Activated CD4-positive, CD25-positive, alpha-beta regulatory T cell treated with anti-CD3 and anti-CD28 coated beads, Interleukin-2, amount 50 U/mL, for 16 hours (primary cell): ENCODE measurements around the gene PCDHGA5.
"Not testable (repeated sequence)": the region's sequence is repeated elsewhere in the genome, so short reads cannot be mapped to it uniquely, and the experiment has no call there.

ENCODE experiments used
- DNase-seq: peaks from one replicate; pipeline ENCODE4 v3.0.0-alpha.2; 2020; ENCODE audit warnings: low read depth, low spot score

Gene PCDHGA5

DNA sequence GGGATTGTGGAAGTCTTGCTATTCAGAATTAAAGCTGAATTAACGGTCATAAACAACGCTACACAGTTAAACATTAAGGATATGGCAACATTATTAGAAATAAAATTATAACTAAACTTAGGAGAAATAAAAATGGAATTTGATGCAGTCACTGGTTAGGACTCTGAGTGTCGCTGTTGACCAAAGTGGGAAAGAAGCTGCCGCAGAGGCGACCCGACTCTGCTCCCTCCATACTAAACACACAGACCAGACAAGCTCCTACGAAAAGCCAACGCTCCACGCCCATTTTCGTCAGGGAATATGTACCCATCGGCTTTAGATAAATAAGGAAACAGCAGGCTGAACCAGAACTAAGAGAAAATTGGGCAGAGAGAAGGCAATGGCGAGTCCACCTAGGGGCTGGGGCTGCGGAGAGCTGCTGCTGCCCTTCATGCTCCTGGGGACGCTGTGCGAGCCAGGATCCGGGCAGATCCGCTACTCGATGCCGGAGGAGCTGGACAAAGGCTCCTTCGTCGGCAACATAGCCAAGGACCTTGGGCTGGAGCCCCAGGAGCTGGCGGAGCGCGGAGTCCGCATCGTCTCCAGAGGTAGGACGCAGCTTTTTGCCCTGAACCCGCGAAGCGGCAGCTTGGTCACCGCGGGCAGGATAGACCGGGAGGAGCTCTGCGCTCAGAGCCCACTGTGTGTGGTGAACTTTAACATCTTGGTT, at the start of gene PCDHGA5:
TSS of gene PCDHGA5 (plus strand) at position 211 of the 709 bp plus-strand sequence. CDS start at position 380, 169 bp downstream.
- no peak for DNase-seq

DNA sequence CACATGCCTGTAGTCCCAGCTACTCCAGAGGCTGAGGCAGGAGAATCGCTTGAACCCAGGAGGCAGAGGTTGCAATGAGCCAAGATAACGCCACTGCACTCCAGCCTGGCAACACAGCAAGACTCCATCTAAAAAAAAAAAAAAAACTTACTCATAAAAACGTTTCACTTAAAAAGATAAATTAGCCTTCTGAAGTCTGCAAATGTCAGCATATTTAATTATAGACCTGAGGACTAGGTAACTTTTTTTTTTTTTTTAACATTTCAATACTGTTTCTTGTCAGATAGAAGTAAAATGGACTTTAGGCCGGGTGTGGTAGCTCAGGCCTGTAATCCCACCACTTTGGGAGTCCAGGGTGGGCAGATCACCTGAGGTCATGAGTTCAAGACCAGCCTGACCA, 47.0 kb upstream of the PCDHGA5 start:
- not testable (repeated sequence) for DNase-seq

DNA sequence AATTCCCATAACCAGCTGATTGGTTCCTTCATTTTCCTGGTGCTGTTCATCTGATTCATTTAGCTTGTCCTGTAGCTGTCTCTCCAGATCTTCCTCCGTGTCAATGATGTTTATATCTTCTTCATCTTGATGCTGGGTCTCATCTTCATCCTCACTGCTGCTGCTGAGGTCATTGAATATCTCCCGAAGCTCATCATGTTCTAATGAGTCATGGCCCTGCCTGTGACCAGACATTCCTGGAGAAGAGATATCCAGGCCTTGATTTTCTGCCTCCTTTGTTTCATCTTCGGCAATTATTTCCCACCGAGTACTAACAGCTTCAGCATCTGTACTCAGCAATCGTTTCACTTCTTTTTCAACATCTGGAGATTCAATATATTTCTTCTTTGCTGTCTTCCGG, 44.8 kb upstream of the PCDHGA5 start:
- DNase-seq, result no peak

DNA sequence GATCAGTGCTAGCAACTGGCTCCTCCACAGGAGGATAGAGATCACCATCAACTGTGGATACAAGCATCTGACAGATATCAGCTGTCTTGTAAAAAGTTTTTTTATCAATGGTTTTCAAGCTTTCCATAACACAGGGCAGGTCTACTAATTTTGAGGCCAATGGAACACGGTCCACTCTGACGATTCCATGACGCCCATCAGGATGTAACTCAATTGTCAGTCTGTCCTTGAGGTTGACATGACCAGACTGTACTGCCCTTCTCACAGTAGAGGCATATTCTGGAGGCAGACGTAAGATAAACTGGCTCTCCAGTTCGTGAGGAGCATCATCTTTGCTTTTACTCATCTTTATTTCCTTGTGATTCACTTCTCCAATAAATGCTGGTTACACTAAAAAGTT, 44.3 kb upstream of the PCDHGA5 start:
- no peak for DNase-seq

DNA sequence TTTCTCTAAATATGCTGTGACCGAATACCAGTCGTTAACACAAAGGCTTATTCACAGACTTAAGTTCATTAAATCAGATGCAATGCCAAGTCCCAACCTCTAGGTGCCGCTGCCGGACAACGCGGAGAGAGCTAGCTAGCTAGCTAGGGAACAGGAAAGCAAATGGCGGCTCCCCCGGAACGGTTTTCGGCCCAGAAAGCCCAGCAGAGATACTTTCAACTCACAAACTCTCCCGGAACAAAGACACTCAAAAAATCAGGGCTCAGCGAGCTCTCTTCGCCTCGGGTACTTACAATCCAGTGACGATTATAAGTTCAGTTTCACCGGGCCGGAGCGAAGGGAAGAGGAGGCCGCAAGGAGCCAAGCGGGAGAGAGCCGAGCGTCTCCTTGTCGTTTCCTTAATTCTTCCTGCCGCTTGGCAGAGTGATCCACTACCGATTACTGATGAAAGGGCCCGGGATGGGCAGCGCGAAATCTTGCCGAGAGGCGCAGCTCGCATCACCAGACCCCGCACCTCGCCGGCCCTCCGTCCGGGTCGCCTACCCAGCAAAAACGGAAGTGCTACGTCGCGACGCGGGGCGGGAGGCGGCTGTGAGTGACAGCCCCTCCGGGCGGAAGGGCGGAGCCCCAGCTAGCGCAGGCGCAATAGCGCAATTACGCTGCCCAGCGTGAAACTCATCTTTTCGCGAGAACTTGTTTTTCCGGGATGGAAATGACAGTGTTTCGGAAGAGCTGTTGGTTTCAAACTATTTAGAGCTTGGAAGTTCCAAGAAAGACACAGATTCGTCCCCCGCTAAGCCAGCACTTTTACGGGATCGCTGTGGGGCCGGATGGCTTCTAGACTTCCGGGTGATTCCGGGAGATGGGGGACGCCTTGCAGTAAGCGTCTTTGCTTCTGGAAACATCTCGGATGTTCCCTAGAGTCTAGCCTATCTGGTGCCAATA, 43.5 kb upstream of the PCDHGA5 start, which contains the start of gene TAF7:
TSS of gene TAF7 (minus strand) at position 560 of the 945 bp plus-strand sequence. CDS start 740 bp downstream, outside the sequence.
- peak; percentile 85 for DNase-seq

DNA sequence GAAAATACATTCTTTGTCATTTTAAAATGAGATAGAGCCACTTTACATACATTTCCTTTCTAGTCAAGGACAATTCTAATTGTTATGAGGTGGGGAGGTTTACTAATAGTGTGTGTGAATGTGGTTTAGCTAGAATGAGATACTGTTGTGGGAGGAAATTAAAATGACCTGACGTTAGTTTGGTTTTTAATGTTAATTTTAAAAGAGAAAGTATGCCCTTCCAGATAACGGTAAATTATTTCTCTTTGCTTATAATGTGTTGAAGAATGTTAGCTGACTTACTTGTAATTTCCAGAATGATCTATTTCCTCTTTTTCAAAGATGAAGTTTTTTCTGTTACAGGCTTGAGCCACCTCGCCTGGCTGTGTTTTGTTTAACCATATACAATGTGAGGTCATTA, 41.7 kb upstream of the PCDHGA5 start:
- no peak for DNase-seq

DNA sequence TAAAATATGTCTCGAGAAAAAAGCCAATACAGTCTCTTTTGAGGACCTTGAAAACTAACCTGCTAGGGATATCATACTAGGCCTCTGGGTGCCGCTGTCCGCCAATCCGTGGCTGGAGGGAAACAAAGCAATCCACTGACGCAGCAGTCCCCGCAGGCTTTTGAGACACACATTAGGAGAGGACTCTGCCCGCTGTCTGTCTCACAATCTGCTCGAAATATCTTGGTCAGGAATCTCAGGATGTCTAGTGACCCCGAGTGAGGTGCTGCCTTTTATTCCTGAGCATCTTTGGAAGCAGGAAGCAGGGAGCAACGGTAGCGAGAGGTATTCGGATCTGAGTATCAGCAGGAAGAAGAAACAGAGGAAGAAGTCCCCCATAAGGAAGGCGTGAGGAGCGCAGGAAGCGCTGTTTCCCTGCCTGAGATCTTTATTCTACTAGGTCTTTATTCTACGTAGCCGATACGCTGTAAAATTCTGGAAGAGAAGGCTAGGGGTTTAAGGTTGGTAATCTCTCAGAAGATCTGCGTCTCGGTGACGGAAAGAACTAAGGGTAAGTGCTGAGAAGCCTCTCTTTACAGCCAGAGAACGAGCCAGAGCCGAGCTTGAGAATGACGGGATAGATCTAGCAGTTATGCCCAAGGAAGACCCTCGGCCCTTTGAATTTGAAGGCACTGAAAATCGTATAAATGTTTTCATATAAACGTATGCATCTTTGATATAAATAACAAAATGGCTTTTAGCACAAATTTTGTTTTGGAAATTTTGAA, 37.7 kb upstream of the PCDHGA5 start:
- peak; percentile 34 for DNase-seq

DNA sequence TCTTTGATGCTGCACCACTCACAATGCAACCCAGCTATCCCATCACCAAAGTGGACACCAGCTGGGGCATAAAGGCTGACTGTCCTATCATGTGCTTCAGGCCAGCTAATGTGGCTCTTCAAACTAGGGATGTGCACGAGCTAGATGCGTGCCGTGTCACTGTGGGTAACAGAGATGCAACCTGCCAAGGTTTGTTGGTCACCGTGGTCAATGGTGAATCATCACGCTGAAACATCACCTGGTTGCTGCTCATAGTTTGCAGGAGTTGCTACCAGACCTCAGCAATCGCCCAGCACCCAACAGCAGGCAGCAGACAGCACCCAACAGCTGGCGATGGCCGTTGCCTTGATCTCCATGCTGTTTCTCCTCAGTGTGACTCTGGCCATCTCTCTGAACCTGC, 35.7 kb upstream of the PCDHGA5 start:
- DNase-seq, result no peak

DNA sequence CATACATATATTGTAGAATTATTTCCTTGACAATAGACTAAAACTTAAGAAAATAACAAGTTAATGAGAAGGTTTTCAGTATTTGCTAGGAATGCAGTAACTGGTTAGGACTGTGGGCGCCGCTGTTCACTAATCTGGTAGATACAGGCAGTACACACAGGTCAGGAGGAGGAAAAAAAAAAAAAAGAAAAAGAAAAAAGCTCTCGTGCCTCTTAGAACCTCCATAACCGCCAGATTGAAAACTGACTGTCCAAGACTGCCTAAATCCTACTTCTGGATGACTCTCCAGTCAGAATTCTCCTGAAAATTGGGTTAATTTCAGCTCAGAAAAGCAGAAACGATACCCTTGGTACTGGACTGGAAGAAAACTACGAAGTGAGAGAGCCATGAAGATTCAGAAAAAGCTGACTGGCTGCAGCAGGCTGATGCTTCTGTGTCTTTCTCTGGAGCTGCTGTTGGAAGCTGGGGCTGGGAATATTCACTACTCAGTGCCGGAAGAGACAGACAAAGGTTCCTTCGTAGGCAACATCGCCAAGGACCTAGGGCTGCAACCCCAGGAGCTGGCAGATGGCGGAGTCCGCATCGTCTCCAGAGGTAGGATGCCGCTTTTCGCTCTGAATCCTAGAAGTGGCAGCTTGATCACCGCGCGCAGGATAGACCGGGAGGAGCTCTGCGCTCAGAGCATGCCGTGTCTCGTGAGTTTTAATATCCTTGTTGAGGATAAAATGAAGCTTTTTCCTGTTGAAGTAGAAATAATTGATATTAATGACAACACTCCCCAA, 33.5 kb upstream of the PCDHGA5 start, which contains the start of gene PCDHGA1:
TSS of gene PCDHGA1 (plus strand) at position 216 of the 782 bp plus-strand sequence.
- DNase-seq, result no peak

DNA sequence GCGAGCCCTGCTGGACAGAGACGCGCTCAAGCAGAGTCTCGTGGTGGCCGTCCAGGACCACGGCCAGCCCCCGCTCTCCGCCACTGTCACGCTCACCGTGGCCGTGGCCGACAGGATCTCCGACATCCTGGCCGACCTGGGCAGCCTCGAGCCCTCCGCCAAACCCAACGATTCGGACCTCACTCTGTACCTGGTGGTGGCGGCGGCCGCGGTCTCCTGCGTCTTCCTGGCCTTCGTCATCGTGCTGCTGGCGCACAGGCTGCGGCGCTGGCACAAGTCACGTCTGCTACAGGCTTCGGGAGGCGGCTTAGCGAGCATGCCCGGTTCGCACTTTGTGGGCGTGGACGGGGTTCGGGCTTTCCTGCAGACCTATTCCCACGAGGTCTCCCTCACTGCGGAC, 31.4 kb upstream of the PCDHGA5 start:
- not testable (repeated sequence) for DNase-seq

DNA sequence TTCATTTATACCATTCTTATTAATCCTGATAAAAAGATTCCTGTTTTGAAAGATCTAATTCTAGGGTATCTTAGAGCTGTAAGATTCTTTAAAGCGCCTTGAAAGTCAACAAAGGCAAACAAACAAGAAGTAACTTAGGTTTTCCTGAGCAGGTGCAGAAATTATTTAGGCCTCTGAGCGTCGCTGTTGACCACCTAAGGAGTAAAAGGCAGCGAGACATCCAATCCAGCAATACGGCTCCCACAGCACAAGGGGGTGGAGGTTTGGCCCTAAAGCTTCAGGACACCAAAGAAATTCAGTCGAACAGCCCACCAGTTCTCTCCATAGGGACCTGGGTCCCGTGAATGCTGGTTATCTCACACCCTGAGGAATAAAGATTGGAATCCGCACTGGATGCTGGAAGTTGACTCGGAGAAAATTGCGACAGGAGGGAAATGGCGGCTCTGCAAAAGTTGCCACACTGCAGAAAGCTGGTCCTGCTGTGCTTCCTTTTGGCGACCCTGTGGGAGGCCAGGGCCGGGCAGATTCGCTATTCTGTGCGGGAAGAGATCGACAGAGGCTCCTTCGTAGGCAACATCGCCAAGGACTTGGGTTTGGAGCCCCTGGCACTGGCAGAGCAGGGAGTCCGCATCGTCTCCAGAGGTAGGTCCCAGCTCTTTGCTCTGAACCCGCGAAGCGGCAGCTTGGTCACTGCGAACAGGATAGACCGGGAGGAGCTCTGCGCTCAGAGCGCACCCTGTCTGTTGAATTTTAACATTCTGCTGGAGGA, 25.2 kb upstream of the PCDHGA5 start, which contains the start of gene PCDHGA2:
TSS of gene PCDHGA2 (plus strand) at position 223 of the 769 bp plus-strand sequence.
- DNase-seq, result no peak

DNA sequence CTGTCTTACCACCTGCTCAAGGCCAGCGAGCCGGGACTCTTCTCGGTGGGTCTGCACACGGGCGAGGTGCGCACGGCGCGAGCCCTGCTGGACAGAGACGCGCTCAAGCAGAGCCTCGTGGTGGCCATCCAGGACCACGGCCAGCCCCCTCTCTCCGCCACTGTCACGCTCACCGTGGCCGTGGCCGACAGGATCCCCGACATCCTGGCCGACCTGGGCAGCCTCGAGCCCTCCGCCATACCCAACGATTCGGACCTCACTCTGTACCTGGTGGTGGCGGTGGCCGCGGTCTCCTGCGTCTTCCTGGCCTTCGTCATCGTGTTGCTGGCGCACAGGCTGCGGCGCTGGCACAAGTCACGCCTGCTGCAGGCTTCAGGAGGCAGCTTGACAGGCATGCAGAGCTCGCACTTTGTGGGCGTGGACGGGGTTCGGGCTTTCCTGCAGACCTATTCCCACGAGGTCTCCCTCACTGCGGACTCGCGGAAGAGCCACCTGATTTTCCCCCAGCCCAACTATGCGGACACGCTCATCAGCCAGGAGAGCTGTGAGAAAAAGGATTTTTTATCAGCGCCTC, 23.1 kb upstream of the PCDHGA5 start:
- not testable (repeated sequence) for DNase-seq

DNA sequence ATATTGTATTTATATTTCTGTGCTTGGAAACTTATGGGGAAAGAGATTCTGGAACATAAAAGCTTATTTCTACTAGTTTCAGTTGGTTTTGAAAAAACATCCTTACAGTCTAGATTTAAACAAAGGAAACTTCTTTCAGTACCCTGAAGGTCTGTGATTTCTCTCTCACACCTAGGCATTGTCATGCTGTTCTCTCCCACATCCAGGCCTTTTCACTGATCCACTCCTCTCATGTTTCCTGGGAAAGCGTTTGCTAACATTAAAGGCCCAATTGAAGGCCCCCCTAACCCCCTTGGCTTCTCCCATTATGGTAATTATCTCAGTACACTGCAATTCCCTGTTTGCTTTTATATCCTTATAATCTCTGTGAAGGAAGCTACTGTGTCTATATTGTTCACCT, 21.2 kb upstream of the PCDHGA5 start:
- DNase-seq, result no peak

DNA sequence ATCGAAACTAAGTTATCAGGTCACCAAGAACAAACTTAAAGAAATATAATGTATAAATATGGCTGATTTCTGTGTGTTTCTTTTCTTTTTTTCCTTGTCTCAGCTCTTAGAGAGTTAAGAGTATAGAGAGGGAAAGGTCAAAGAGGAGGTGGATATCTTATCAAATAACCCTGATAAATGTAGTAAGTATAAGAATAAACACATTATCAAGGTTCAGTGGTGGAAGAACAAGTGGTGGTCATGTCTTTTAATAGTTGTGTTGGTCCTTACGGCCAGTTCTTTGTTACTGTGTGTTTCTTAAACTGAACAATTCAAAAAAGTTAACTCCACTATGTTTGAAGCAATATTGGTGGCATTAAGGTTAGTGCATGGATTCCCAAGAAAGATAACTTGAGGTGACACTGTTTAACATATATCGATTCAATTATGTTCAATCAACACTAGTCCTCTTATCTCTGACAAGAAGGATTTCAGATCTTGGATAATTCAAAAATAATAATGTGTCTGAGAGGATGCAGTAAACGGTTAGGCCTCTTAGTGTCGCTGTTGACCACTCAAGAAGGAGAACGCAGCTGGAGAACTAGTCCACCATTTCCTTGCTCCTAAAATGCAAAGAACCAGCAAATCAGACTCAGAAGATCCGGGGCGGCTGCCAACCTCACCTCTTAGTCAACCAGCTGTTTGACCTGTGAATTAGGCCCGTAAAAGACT, 20.6 kb upstream of the PCDHGA5 start, which contains the start of gene PCDHGA3:
TSS of gene PCDHGA3 (plus strand) at position 588 of the 711 bp plus-strand sequence. CDS start 205 bp downstream, outside the sequence.
- no peak for DNase-seq

DNA sequence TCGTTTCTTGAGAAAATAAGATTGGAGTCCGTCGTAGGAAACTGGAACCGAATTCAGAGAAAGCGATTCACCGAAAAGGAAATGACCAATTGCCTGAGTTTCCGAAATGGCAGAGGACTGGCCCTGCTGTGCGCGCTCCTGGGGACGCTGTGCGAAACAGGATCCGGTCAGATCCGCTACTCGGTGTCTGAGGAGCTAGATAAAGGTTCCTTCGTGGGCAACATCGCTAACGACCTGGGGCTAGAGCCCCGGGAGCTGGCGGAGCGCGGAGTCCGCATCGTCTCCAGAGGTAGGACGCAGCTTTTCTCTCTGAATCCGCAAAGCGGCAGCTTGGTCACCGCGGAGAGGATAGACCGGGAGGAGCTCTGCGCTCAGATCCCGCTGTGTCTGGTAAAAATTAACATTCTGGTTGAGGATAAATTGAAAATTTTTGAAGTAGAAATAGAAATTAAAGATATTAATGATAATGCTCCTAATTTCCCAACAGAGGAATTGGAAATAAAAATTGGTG, 20.0 kb upstream of the PCDHGA5 start:
- DNase-seq, result no peak

DNA sequence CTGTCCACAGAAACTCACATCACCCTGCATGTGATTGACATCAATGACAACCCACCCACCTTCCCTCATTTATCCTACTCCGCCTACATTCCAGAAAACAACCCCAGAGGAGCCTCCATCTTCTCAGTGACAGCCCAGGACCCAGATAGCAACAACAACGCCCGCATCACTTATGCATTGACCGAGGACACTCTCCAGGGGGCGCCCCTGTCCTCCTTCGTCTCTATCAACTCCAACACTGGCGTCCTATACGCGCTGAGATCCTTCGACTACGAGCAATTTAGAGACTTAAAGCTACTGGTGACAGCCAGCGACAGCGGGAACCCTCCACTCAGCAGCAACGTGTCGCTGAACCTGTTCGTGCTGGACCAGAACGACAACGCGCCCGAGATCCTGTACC, 18.6 kb upstream of the PCDHGA5 start:
- DNase-seq, result no peak

DNA sequence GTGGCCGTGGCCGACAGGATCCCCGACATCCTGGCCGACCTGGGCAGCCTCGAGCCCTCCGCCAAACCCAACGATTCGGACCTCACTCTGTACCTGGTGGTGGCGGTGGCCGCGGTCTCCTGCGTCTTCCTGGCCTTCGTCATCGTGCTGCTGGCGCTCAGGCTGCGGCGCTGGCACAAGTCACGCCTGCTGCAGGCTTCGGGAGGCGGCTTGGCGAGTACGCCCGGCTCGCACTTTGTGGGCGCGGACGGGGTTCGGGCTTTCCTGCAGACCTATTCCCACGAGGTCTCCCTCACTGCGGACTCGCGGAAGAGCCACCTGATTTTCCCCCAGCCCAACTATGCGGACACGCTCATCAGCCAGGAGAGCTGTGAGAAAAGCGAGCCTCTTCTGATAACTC, 17.9 kb upstream of the PCDHGA5 start:
- not testable (repeated sequence) for DNase-seq

DNA sequence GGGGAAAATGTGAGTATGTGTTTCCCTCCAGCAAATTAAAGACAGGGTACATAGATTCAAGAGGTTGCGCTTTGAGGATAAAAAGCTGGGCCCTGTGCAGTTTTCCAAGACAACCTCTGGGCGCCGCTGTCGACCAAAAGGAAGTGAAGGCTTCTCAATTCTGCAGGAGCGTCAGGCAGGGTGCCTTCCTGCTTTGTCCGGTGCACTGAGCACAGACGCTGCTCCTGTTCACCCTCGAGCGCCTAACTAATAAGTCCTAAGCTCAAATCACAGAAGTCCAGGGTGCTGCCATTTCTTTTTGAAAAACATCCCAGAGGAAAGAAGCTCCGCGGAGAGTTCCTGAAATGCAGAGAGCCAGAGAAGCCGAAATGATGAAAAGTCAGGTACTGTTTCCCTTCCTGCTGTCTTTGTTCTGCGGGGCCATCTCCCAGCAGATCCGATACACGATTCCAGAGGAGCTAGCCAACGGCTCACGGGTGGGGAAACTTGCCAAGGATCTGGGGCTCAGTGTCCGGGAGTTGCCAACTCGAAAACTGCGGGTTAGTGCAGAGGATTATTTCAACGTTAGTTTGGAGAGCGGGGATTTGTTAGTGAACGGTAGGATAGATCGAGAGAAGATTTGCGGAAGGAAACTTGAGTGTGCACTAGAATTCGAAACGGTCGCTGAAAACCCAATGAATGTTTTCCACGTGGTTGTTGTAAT, 13.9 kb upstream of the PCDHGA5 start, which contains the start of gene PCDHGB1:
TSS of gene PCDHGB1 (plus strand) at position 183 of the 703 bp plus-strand sequence. CDS start at position 345, 162 bp downstream.
- no peak for DNase-seq
